RWPE2 (cell line): Measurements from ENCODE around the gene DUSP22.

Experiments used
- ATAC-seq: fragments of 200-7000 bp; cut with Tn5 transposase; 3 replicates; pipeline ENCODE4 v1.9.1; 2021; ENCODE audit warnings: low read depth
- DNase-seq: peaks from one replicate; pipeline ENCODE4 v3.0.0-alpha.2; 2020; ENCODE audit warnings: low spot score
- H3K27ac ChIP-seq: fragments of 450-650 bp; 2 replicates; pipeline ENCODE4 v1.5.1; 2017; ENCODE audit warnings: mild to moderate bottlenecking; ENCODE audit not compliant: poor library complexity, severe bottlenecking
- H3K27me3 ChIP-seq: fragments of 250-450 bp; sonication (Bioruptor Pico); 2 replicates; pipeline ENCODE4 v1.5.1; 2021; ENCODE audit warnings: mild to moderate bottlenecking, moderate library complexity; ENCODE audit not compliant: insufficient read depth, poor library complexity, severe bottlenecking
- H3K36me3 ChIP-seq: fragments of 250-450 bp; sonication (Bioruptor Pico); 2 replicates; pipeline ENCODE4 v1.5.1; 2020; ENCODE audit warnings: low read depth, mild to moderate bottlenecking, moderate library complexity
- H3K4me1 ChIP-seq: fragments of 250-450 bp; sonication (Bioruptor Pico); 2 replicates; pipeline ENCODE4 v1.5.1; 2021; ENCODE audit warnings: mild to moderate bottlenecking, moderate library complexity; ENCODE audit not compliant: insufficient read depth, poor library complexity, severe bottlenecking
- H3K4me3 ChIP-seq: fragments of 250-450 bp; sonication (Bioruptor Pico); 2 replicates; pipeline ENCODE4 v1.5.1; 2021; ENCODE audit warnings: mild to moderate bottlenecking, moderate library complexity; ENCODE audit not compliant: severe bottlenecking
- H3K9me3 ChIP-seq: fragments of 250-450 bp; sonication (Bioruptor Pico); 2 replicates; pipeline ENCODE4 v1.5.1; 2021; ENCODE audit warnings: mild to moderate bottlenecking, moderate library complexity; ENCODE audit not compliant: severe bottlenecking
- TF ChIP-seq, protein P1 (sequence below): fragments of 450-650 bp; IDR thresholded peaks from one replicate; pipeline ENCODE4 v1.5.1; 2017; ENCODE audit warnings: mild to moderate bottlenecking, moderate library complexity; ENCODE audit not compliant: poor library complexity, severe bottlenecking

The DUSP22 gene

GRCh38 chr6:292506-293192, 362 bp downstream of the DUSP22 start:
- Histone ChIP-seq H3K27me3 (no peaks in the 10 kb centered on the region), H3K27ac (peak overlapping the region; percentile 73), H3K4me1 (peaks cover 3% of the 10 kb centered on the region), H3K4me3 (peak overlapping the region; percentile 50), H3K36me3 (no peaks in the 10 kb centered on the region), H3K9me3 (no peaks in the 10 kb centered on the region)
- TF ChIP-seq, protein P1, sequence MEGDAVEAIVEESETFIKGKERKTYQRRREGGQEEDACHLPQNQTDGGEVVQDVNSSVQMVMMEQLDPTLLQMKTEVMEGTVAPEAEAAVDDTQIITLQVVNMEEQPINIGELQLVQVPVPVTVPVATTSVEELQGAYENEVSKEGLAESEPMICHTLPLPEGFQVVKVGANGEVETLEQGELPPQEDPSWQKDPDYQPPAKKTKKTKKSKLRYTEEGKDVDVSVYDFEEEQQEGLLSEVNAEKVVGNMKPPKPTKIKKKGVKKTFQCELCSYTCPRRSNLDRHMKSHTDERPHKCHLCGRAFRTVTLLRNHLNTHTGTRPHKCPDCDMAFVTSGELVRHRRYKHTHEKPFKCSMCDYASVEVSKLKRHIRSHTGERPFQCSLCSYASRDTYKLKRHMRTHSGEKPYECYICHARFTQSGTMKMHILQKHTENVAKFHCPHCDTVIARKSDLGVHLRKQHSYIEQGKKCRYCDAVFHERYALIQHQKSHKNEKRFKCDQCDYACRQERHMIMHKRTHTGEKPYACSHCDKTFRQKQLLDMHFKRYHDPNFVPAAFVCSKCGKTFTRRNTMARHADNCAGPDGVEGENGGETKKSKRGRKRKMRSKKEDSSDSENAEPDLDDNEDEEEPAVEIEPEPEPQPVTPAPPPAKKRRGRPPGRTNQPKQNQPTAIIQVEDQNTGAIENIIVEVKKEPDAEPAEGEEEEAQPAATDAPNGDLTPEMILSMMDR: peak; percentile 7
- ATAC-seq: peak; percentile 7; the same call in 2 of the 3 replicates
- DNase-seq: no peak

GRCh38 chr6:293193-294174, 1.2 kb downstream of the DUSP22 start:
- no peak for DNase-seq
- TF ChIP-seq, protein P1: no peak

DNA sequence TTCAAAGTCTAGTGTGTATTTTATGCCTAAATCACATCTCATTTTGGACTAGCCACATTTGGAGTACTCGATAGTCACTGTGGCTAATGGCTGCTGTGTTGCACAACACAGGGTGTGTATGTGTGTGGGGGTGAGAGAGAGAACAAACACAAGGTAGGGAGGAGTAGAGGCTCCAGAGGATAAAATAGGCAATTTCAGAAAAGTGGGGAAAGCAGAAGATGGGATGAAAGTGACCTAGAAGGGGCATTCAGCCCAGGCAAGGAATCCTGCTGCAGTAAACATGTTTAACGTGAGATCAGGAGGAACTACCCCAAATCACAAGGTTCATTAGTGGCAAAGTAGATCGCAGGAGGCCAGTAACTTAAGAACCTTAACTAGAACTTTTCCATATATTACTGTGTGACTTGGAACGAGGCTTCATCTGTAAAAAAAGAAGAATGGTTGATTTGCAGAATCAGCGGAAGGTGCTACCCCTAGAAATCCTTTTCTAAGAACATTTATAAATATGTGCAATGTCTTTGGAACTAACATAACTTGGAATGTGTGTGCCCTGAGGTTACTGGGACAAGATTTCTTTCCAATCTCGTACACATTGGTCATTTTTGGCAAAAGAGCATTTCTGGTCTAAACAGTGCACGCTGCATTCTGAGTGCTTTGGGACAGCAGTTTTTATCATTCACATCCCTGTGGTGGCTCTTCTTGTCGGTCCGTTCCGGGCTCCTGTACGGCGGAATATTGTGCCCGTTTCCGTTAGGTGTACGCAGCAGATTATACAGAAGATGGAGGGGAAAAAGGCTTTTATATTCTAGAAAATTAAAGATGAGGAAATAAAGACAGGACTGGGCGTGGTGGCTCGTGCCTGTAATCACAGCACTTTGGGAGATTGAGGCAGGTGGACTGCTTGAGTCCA, 2.6 kb downstream of the DUSP22 start:
- ATAC-seq (no peak), DNase-seq (no peak)
- TF ChIP-seq, protein P1: no peak
- no peak overlapping the region for H3K4me3 ChIP-seq
- peaks cover 3% of the 10 kb centered on the region for H3K4me1 ChIP-seq
- H3K9me3 ChIP-seq: no peaks in the 10 kb centered on the region
- no peaks in the 10 kb centered on the region for H3K27me3 ChIP-seq
- no peaks in the 10 kb centered on the region for H3K36me3 ChIP-seq
- no peak overlapping the region for H3K27ac ChIP-seq

More at GRCh38 chr6:293193-294174, 1.2 kb downstream of the DUSP22 start:
- no peaks in the 10 kb centered on the region for H3K27me3 ChIP-seq
- peak overlapping the region; percentile 50 for H3K4me3 ChIP-seq
- peaks cover 3% of the 10 kb centered on the region for H3K4me1 ChIP-seq
- no peak for ATAC-seq
- peak overlapping the region; percentile 73 for H3K27ac ChIP-seq
- no peaks in the 10 kb centered on the region for H3K9me3 ChIP-seq
- H3K36me3 ChIP-seq: no peaks in the 10 kb centered on the region

DNA sequence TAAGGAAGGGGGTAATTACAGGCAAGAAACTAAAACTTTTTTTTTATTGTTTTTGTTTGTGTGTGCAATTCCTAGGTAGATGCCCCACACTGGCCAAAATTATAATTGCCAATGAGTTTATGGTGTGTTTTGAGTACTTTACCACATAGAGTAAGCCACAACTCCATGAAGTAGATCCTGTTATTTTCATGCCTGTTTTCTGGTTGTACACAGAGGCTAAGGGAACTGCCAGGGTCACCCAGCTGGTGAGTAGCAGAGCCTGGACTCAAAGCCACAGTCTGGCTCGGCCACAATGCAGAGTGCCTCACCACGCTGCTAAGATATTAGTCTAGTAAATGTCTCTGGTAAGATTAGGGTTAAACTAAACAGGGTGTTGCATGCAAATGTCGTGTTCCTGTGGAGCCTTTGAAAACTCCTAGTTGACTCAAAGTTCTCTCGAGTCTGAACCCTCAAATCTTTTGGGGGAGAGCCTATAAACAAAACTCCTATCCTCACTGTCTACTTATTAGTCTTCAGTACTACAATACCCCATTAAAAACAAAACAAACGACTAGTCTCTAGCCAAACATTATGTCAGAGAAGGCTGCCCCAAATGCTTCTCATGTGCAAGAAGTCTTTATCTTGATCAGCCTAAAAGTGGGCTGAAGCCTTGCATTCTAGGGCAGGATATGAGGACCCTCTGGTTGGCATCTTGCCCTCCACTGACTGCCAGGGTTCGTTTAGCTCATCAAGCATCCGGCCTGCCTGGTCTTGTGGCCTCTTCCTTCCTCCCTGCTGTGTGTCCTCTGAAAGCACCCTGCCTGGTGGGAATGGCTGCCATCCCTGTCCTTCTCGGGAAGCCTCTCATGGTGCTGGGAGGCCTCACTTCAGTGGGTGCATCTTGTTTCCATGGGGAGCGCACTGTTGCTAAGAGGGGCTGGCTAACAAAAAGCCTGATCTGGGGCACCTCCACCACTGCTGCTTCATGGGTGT, 4.2 kb downstream of the DUSP22 start:
- Histone ChIP-seq H3K4me3 (no peak overlapping the region), H3K27me3 (no peaks in the 10 kb centered on the region), H3K27ac (no peak overlapping the region), H3K36me3 (no peaks in the 10 kb centered on the region), H3K4me1 (peaks cover 3% of the 10 kb centered on the region), H3K9me3 (no peaks in the 10 kb centered on the region)
- ATAC-seq: no peak
- TF ChIP-seq, protein P1: peak; percentile 25
- no peak for DNase-seq
